GM18499 (cell line): ENCODE results near the gene THRB.

ENCODE experiments used
- ATAC-seq: cut with Tn5 transposase; IDR thresholded peaks from one replicate; pipeline ENCODE4 v1.9.1; 2021; ENCODE audit warnings: moderate number of reproducible peaks; ENCODE audit not compliant: insufficient read depth, unreplicated experiment

Gene THRB

DNA sequence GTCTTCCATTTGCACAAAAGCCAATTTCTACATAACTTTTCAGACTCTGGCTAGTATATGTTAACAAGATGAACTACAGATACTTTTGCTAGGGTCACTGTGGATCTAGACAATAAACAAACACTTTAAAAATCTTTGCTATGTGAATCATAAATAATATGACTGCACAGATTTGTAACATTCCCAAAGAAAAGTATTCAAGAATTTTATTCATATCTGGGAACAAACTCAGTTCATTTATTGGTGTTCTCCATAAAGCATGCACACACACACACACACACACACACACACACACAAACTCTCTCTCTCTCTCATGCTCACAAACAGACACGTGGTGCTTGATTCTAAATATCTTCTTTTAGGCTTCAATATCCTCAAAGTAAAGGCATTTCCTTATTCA is 18.8 kb upstream of the THRB start:
- no peak for ATAC-seq

DNA sequence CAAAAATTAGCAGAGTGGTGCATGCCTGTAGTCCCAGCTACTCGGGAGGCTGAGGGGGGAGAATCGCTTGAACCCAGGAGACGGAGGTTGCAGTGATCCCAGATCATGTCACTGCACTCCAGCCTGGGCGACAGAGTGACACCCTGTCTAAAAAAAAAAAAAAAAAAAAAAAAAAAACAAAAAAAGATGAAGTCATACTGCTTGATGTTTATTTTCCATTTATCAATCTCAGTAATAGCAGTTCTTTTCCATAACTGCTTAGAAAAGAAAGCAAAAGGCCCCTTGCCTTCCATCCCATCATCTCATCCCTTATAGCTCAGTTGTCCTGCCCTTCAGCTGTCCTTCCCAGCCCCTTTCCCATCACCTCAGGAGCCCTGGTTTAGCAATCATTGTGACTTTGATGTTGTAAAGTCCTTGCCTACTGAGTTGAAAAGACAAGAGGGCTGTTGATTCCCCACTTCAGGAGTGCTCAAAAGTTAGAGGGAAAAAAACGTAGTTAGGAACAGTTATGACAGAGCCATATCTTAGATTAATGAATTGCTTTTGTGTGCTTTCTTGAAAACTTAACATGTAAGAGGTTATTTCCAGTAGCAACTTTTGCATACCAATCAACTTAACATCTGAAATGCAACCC is 18.0 kb upstream of the THRB start:
- ATAC-seq = no peak

DNA sequence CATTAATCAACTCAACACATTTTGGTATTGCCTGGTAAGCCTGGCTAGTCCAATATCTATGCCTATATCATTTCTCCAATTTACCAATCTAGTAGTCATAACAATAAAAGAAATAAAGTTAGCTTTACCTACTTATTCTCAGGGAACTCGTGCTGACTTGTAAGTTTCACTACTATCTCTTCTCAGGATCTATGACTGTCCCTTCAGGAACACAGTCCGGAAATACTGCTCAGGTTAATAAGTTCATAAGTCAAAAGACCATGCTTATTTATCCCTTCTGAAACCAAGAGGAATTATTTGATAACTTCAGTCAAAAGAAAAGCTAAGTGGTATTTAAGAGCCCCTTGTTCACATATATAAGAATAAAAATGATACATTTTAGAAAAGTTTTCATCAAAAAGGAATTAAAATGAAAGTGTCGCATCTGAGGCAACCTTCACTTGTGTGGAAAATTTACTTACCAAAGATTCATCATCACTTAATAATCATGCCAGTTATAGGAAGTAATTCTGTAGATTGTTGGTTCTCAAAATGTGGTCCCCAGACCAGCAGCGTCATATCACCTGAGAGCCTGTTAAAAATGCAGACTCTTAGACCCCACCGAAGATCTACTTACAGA is 15.5 kb upstream of the THRB start:
- ATAC-seq = no peak

DNA sequence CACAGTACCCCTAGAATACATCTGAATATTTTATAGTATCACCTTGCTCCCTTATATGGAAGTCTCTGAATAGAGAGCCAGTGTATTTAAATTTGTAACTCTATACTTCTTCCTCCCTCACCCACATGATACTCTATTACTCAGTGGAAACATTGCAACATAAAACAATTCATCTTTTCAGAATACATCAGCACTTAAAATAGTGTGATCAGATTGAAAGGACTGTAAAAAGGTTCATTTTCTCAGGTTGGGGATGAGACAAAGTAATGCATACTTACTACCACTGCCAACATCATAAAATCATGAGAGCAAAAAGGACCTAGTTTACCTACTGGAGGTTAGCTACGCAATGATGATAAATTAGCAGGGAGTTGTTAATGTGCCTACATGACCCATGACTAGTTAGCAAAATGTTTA is 13.8 kb upstream of the THRB start:
- no peak for ATAC-seq

DNA sequence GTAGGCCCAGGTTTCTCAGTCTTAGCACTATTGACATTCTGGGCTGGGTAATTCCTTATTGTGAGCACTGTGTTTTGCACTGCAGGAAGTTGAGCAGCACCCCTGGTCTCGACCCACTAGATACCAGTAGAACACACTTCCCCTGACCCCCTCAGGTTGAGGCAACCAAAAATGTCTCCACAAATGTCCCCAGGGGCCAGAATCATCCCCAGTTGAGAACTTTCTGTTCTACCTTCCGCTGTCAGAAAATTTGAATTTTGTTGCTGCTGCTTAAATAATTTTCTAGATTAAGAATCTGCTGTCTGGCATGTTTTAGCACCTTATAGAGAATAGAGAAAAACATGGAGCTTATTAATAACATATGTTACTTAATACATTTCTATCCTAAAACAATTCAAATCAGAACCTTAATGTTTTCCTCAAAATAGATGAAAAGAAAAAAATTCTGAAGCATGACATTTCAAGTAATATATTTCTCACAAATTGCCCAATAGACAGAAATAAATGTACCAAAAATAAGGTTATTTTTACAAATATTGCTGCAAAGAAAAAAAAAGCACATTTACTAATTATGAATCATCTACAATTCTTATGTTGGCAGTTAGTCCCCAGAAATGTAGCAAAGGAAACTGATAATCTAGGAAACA is 13.2 kb upstream of the THRB start:
- no peak for ATAC-seq

DNA sequence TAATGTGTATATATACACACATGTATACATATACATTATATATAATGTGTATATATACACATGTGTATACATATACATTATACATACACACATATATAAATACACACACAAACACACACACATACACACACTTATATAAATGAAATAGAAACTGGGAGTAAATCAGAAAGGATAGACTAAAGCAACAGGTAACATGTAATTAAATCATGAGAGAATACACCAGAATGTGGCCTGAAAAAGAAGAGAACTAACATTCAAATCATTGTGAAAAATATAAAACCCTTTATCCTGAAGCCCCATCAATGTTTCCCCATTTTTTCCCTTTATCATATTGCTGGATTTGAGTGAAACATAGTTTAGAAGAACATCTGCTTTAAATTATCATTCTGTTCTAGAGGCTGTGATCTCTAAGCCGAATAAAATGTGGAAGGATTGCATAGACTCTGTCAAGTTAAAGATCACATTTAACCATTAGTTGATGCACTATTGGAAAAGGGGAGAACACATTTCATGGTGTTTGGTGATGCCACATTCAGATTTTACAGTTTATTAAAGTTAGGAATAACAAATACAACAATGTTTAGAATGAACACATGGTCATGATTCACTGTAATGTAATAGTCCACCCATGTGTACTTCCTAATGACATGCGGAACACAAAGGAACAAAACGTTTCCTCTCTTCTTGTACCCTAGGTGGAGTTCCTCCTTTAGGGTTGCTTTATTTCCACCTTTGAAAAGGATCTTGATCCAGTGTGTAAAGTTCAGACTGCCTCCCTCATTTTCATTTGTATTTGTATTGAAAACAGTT is 12.5 kb upstream of the THRB start:
- ATAC-seq = no peak

DNA sequence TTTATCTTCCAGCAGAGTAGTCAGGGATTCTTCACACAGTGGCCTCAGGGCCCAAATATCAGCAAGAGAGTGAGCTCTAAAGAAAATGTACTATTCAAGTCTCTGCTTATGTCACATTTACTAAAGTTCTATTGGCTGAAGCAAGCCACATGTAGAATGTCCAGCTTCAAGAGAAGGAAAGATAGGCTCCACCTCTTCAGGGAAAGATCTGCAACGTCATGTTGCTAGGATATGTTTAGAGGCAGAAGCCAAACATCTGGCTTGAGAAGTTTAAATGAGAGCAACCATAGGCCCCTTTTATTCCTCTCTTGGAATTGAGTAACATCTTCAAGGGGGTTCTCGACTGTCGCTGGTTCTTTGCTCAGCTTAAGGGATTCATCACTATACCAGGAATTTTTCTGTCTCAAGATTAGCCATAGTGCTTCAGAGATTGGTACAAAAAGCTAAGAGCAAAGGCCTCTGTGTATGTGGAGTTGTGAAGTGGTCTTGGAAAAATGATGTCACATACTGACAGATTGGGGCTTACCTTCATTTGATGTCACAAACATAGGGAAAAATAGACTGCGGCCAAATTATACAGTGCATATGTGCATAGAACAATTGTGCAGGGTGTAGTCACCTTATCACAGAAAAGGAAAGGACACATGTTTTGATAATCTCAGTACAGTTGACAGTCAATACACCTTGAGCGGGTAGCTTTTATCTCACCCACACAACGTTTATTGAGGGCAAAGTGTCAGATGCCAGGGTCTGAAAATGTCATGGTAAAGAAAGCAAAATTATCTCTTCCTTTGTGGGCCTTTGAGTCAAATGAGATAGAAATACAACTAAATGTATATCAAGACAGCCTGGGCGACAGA is 11.3 kb upstream of the THRB start:
- ATAC-seq = no peak

DNA sequence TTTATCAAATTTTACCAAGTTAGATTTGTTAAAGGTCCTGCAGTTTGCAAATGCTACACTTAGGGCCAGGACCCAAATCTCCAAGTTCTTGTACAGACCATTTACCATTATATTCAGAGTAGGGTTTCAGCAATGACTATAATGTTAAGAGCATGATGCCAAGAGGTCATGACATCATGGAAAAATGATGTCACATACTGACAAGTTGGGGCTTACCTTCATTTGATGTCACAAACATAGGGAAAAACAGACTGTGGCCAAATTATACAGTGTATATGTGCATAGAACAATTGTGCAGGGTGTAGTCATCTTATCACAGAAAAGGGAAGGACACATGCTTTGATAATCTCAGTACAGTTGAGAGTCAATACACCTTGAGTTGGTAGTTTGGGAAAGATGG is 10.1 kb upstream of the THRB start:
- ATAC-seq = no peak

DNA sequence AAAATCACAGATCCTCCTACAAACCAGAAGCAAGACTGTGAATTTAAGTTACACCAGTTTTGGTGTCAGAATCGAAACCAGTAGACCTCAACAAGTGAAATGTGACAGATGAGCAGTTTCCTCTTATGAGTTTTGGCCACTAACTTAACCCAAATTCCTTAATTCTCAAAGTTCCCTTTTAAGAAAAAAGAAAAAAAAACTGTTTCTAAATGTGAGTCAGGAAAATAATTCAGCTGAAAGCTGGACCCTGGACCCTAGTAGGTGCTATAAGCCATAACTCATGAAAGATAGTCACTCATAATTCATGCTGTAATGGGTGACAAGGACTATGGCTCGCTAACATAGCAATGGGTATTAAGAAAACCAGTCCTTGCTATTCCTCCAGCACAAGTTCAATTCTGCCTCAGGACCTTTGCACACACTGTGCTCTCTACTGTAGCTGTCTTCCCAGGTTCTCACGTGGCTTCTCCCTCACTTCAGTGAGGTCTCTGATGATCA is 9.0 kb upstream of the THRB start:
- ATAC-seq = peak; percentile 83

DNA sequence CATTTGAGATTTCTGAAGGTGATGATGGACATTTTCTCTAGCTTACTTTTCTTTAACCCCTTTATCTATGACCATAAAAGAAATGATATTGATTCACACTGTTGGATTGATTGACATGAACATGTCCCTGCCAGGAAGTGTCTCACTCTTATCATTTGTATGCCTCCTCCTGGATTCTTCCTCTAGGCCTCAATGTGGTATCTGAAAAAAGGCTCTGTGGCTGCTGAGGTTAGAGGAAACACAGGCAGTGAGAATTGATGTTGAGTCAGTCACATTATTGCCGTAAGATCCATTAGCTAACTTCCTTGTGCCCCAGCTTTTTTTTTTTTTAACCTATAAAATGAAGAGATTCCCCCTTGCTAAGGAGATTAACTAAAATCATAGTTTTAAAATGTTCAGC is 8.0 kb upstream of the THRB start:
- no peak for ATAC-seq

DNA sequence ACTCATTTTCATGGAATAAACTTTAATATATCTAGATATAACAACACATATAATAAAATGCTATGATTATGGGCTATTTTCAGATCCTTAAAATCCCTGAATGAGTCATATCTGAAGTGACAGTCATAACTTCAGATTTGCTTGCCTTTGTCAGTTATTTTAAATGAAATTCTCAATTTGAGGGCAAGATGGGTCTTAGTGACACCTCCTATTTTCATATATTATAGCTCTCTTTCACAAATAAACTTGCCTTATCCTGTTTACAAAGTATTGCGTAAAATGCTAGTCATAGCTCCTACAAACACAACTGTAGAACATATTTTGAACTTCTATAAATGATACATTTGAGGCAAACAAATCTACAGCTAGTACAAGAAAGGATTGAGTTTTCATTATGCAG is 6.2 kb upstream of the THRB start:
- no peak for ATAC-seq

DNA sequence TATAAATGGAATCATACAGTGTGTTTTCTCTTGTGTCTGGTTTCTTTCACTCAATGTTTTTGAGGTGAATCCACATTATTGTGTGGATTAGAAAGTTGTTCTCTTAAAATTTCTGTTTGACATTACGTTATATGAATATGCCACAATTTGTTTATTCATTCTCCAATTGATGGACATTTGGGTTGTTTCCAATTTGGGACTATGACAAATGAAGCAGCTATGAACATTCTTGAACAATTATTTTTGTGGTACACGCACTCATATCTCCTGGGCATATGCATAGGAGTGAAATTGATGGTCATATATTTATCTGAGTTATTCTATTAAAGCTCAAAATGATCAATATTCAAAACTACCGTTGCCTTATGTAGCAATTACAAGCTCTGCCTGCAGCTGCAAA is 5.3 kb upstream of the THRB start:
- no peak for ATAC-seq

DNA sequence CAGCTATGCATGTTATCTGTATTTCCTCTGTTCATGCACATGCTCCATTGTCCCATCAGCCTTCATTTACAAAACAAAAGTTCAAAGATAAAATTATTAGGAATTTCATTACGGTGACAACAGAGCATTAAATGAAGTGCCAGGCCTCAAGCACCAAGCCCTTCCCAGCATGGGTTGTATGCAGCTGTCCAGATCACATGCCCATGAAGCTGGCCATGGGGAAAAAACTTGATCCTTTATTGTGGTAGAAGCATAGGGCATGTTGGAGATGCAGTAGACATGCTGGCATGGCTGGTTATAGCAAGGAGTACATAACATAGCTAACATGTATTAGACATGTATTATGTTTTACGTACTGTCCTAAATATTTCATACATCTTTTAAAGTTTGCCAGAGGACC is 4.1 kb upstream of the THRB start:
- ATAC-seq = no peak

DNA sequence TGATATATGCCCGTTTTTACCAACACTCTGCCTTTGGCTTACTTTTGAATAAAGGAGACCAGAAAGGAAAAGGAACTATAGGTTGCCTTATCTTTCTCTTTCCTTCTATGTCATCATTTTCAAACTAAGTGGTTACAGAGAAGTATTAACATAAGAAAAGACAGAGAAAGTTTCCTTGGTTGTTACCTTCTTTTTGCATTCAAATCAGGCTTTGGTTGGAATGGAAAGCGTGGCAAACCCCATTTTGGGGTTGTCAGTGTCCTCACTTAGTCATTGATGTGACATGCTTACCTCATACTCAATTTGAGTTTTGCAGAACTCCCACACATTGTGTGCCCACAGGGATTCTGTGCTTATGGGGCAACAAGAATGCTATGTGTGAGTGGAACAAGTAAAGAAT is 3.7 kb upstream of the THRB start:
- ATAC-seq = no peak

DNA sequence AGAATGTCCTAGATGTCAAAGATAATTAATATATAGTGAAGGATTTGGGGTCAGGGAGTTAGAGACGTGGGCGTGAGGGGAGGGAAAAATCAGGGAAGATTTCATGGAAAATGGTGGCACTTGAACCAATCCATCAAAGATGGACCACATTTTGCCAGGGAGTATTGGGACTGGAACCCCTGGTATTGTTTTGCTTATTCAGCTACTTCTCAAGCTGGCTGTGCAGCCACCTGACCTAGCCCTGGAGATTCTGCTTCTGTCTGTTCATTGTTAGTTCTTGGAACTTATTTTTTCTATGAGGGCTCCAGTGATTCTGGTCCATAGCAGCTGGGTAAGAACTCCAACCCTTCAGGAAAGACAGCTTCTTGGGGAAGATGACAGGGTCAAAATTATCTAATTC is 3.3 kb upstream of the THRB start:
- no peak for ATAC-seq

DNA sequence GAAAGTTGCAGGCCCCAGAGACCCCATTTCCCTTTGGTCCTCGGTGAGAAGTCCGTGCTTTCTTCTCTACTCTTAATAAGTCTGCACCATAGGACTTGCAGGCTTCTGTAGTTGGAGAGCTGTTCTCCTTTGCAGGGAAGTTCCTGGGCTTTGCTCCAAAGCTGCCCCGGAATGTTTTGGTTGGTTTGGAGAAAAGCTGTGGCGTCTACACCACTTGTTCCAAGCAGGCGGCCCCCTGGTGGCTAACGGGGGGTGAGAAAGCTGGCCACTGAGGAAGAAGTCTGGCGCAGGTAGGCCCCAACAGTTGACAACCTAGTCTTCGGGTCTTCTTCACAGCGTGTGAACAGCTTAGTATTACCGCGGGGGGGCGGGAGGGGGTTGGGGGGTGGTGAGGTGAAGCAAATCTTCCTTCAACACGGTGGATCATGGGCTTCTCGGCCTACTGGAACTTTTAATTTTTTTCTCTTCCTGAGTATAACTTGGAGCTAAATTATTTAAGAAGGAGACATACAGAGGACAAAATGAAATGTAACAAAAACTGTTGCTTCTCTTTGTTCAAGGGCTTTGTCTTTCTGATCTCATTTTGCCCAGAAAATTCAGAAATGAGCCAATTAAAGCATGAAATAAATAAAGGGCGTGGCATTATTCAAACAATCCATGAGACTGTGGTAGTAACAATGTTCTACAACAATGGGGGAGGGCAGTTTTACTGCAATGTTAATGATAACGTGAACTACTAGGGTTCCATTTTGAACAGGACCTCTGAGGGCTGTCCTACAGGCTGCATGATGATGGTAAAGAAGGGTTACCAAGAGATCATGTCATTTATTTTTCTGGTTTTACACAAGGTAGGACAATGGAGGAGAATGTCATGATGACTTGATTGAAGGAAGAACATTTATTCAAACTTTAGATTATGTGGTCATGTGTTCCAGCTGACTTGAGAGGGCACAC is 2.2 kb upstream of the THRB start:
- no peak for ATAC-seq

DNA sequence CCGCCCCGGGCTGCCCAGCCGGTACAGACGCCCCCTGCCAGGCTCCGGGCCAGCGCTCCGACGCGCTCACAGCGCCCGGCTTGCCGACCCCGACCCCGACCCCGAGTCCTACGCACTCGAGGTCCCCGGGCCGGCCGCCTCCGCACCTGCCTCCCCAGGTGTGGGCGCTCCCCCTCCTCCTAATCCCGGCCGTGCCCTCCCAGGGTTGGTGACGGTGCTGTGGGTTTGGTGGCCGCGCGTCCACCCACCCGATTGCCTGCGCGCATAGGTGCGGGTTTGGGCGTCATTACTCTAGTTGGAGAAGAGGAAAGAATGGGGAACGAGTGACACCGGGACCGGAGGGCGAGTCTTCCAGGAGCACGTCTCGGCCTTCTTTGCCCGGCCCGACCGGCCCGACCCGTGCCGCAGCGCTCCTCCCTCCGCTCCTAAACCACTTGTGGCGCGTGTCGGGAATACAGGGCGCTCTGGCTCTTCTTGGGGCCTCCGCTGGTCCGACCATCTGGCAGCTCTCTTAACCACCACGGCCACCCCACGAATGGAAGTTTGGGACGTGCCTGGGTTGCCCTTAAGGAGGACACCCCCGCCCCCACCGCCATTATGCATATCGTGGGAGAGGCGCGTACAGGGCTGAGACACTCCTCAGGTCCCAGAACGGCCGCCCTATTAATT is 810 bp upstream of the THRB start:
- ATAC-seq = no peak

DNA sequence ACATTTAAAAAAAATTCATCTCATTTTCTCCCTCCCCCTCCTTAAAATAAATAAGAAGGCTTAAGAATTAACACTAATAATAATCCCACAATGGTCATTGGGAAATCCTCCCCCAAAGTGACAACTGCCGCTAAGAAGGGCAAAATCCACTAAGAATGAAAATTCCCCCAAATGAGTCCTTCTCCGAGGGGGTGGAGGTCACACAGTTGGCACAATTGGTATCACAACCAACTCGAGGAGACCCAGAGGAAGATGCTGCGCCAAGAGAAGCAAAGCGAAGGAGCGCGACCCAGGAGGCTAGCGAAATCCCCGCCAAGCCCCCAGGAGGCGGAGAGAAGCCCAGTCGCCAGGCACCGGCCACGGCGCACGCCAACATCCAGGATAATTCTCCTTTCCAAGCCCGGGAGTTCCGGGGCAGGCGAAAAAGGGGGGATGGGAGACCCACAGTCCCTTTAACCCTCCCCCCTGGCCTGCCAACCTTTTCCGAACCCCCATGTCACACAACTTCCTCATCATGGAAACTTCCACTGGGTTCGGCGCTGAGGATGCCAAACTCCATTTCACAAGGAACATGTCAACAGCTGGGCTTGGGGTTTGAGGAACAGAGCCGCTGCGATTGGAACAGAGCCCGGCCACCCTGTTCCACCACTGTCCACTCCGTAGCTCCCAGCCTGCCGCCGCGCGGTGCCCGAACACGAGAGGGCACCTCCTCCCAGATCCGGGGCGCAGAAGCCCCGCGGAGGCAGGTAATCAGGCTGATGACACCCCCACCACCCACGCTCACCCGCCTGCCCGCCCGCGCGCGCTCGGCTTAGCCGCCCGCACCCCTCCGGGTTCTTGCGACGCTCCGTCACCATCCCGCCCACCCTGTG is 668 bp downstream of the THRB start:
- ATAC-seq = no peak
